Measurements from ENCODE around the gene EFCAB5. TPM values are rescaled to one million over a fixed set of nuclear protein-coding genes. Genes with fewer than 3 reads are reported as not detected.

Gene EFCAB5
- total RNA-seq, 1 donor from 2014 or later = 0.29 TPM

DNA sequence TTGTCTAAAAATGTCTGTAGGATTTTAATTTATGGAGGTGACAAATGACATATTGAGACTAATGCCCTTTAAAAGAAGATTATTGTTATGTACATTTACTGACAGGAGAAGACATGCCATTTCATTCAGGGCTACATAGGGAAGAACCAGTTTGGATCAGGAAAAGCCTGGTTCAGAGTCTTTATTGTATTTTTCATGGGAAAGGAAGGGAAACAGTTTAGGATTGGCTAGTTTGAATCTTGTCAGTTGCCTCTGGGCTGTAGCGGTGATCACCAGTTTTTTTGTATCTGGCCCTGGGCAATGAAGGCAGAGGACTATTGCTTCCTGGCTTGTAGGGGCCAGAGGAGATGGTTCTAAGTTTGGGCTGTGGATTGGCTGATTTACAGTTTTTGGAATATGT lies 206.9 kb downstream of the EFCAB5 start:
- H3K4me3 Mint-ChIP-seq = no peak overlapping the region
- H3K27ac Mint-ChIP-seq = no peak overlapping the region
- no peak for DNase-seq (ENCODE audit: extremely low spot score, unreplicated experiment)
- H3K36me3 Mint-ChIP-seq = peaks cover 19% of the 10 kb centered on the region
- H3K27me3 Mint-ChIP-seq = no peaks in the 10 kb centered on the region
- no peaks in the 10 kb centered on the region for H3K9me3 Mint-ChIP-seq
- TF ChIP-seq, protein P1, sequence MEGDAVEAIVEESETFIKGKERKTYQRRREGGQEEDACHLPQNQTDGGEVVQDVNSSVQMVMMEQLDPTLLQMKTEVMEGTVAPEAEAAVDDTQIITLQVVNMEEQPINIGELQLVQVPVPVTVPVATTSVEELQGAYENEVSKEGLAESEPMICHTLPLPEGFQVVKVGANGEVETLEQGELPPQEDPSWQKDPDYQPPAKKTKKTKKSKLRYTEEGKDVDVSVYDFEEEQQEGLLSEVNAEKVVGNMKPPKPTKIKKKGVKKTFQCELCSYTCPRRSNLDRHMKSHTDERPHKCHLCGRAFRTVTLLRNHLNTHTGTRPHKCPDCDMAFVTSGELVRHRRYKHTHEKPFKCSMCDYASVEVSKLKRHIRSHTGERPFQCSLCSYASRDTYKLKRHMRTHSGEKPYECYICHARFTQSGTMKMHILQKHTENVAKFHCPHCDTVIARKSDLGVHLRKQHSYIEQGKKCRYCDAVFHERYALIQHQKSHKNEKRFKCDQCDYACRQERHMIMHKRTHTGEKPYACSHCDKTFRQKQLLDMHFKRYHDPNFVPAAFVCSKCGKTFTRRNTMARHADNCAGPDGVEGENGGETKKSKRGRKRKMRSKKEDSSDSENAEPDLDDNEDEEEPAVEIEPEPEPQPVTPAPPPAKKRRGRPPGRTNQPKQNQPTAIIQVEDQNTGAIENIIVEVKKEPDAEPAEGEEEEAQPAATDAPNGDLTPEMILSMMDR (conservative IDR thresholded peaks at IDR 0.05) = no peak
- H3K4me1 Mint-ChIP-seq (ENCODE audit: unreplicated experiment) = no peaks in the 10 kb centered on the region

DNA sequence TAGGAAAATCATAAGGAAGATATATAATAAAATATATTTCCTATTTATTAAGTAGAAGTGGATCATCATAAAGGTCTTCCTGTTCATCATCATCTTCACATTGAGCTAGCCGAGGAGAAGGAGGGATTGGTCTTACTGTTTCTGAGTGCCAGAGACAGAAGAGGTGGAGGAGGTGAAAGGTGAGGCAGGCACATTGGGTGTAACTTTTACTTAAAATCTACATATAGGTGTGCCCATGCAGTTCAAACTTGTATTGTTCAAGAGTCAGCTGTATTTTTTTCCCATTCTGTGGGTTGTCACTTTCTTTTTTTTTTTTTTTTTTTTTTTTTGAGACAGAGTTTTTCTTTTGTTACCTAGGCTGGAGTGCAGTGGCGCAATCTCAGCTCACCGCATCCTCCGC lies 210.0 kb downstream of the EFCAB5 start:
- Mint-ChIP-seq H3K36me3 (peaks cover 25% of the 10 kb centered on the region), H3K27ac (no peak overlapping the region), H3K9me3 (no peaks in the 10 kb centered on the region), H3K4me3 (no peak overlapping the region), H3K27me3 (no peaks in the 10 kb centered on the region), H3K4me1 (ENCODE audit: unreplicated experiment) (no peaks in the 10 kb centered on the region)
- no peak for DNase-seq (ENCODE audit: extremely low spot score, unreplicated experiment)
- TF ChIP-seq, protein P1 (conservative IDR thresholded peaks at IDR 0.05) = no peak

DNA sequence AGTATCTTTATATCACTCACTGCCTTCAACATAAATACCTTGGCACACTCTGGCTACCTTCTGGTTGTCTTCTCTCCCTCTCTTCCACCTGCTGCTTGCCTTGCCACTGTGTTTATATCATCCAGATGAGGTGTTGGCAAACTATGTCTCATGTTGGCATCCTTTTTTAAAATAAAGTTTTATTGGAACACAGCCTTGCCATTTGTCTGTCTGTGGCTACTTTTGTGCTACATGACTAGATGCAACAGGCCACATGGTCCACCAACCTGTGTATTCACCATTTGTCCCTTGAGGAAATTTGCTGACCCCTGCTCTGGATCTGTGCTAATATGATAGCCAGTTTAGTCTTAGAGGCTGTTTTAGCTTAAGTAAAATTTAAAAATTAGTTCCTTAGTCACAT lies 212.0 kb downstream of the EFCAB5 start:
- no peak overlapping the region for H3K27ac Mint-ChIP-seq
- no peaks in the 10 kb centered on the region for H3K27me3 Mint-ChIP-seq
- DNase-seq (ENCODE audit: extremely low spot score, unreplicated experiment) = no peak
- no peaks in the 10 kb centered on the region for H3K4me1 Mint-ChIP-seq (ENCODE audit: unreplicated experiment)
- no peaks in the 10 kb centered on the region for H3K9me3 Mint-ChIP-seq
- TF ChIP-seq, protein P1 (conservative IDR thresholded peaks at IDR 0.05) = no peak
- peaks cover 36% of the 10 kb centered on the region for H3K36me3 Mint-ChIP-seq
- no peak overlapping the region for H3K4me3 Mint-ChIP-seq

DNA sequence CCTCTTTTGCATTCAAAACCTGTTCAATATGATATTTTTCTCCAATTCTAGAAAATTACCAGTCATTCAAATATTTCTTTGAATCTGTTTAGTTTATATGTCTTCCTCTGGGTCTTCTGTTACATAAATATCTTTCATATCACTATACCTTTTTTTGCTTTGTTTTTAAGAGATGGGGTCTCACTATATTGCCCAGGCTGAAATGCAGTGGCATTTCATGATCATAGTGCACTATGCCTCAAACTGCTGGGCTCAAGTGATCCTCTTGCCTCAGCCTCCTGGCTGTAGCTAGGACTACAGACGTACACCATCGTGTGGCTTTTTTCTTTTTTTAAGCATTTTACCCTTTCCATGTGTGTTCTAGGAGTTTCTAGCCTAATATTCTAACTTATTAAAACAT lies 214.0 kb downstream of the EFCAB5 start:
- no peaks in the 10 kb centered on the region for H3K27me3 Mint-ChIP-seq
- TF ChIP-seq, protein P1 (conservative IDR thresholded peaks at IDR 0.05) = no peak
- no peak for DNase-seq (ENCODE audit: extremely low spot score, unreplicated experiment)
- H3K4me3 Mint-ChIP-seq = no peak overlapping the region
- no peaks in the 10 kb centered on the region for H3K4me1 Mint-ChIP-seq (ENCODE audit: unreplicated experiment)
- no peaks in the 10 kb centered on the region for H3K9me3 Mint-ChIP-seq
- H3K36me3 Mint-ChIP-seq = peaks cover 52% of the 10 kb centered on the region
- H3K27ac Mint-ChIP-seq = no peak overlapping the region

Small RNAs within 50 kb of the gene (microRNA-seq; reads per million reads assigned to microRNA genes)
- not detected for gene MIR423

Other genes with a start within 250 kb of the EFCAB5 start
- 23.8 and 29.7 TPM in 2 replicates for gene SSH2, start 11.4 kb upstream of the EFCAB5 start, total RNA-seq (ENCODE audit: low replicate concordance)
- 23.0 and 31.6 TPM in 2 replicates for gene NSRP1, start 175.2 kb downstream of the EFCAB5 start, total RNA-seq (ENCODE audit: low replicate concordance)

Measured in type B pancreatic cell (in vitro differentiated cells).